RPMI7951 (cell line): Measurements from ENCODE around the gene INKA2. TPM values are rescaled to one million over a fixed set of nuclear protein-coding genes. Genes with fewer than 3 reads are reported as not detected.
A peak's percentile ranks its signal among the peaks of the same experiment; 100 is the strongest.

Source experiments
- DNase-seq: peaks from one replicate; pipeline ENCODE4 v3.0.0-alpha.2; 2012; ENCODE audit warnings: low read depth
- total RNA-seq: library from RNA; depleted of rRNA; stranded (reverse); fragments of >200 nt; shearing (Covaris generic); gene quantifications from 2 replicates; pipeline ENCODE4 v1.2.3, GENCODE V29; 2014; rRNA removed

INKA2 gene
- total RNA-seq, 1 experiment from 2014 or later: 1.4 TPM

GRCh38 chr1:111704240-111704639 is 35.0 kb downstream of the INKA2 start:
- no peak for DNase-seq

- DNase-seq: no peak
These were observed 36.6 kb downstream of the INKA2 start for GRCh38 chr1:111702504-111703050.

GRCh38 chr1:111699268-111699667 is 39.9 kb downstream of the INKA2 start:
- no peak for DNase-seq

GRCh38 chr1:111696330-111696729 is 42.9 kb downstream of the INKA2 start:
- DNase-seq: no peak

GRCh38 chr1:111695801-111696200 is 43.4 kb downstream of the INKA2 start:
- DNase-seq: no peak

- no peak for DNase-seq
These were observed 47.3 kb downstream of the INKA2 start for GRCh38 chr1:111691886-111692285.

- peak; percentile 89 for DNase-seq
These were observed 48.9 kb downstream of the INKA2 start for GRCh38 chr1:111690306-111690617.

Other genes starting within 250 kb of the INKA2 start
- not detected in 2 replicates for gene ADORA3, start 235.8 kb downstream of the INKA2 start, total RNA-seq
- not detected in 2 replicates for gene TMIGD3, start 235.8 kb downstream of the INKA2 start, total RNA-seq
- 24.5 and 36.4 TPM in 2 replicates for gene RAP1A, start 119.6 kb downstream of the INKA2 start, total RNA-seq
- 16.1 and 19.9 TPM in 2 replicates for gene DDX20, start 16.5 kb upstream of the INKA2 start, total RNA-seq